SU-DHL-6 (cell line): ENCODE data around the gene TM9SF4.

ENCODE experiments used
- EZH2phosphoT487 ChIP-seq: fragments of 200-600 bp; sonication (generic), shearing (Covaris generic); conservative IDR thresholded peaks from 2 replicates; pipeline ENCODE4 v1.6.1; 2018; ENCODE audit warnings: mild to moderate bottlenecking, antibody characterized with exemption, low read length, moderate library complexity, mixed read lengths
- TF ChIP-seq, protein P1 (sequence below): fragments of 200-600 bp; sonication (generic); IDR thresholded peaks from one replicate; pipeline ENCODE4 v1.5.1; 2017; ENCODE audit warnings: antibody characterized with exemption, mild to moderate bottlenecking, low read length, moderate library complexity; ENCODE audit not compliant: insufficient read depth, poor library complexity, severe bottlenecking

DNA sequence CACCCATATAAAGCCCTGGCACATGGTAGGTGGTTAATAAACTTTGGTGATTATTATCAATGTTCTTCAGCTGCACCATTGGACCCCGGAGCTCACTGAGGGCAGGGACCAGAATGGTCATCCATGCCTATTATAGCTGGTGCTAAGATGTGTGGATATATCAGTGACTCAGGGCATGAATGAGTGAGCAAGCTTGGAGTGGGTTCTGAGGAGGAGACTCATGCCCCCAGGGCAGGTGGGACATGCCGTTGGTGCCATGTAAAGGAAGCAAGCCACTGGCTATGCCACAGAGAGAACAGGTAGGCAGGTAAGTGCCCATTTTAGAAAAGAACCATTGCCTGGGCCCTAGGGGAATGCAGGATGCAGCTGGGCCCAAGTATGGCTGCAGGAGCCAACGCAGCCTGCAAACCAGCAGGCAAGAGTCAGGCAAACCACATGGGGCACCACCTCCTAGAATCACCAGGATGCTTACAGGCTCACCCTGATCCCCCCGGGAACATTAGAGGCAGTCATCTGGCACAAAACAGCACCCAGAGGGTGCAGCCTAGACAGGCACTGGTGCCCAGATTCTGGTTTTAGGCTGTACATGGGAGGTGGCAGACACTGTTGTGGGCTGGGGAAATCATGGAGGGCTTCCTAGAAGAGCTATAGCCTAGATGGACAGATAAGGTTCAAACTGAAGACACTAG, 74.6 kb downstream of the TM9SF4 start:
- TF ChIP-seq, protein P1, sequence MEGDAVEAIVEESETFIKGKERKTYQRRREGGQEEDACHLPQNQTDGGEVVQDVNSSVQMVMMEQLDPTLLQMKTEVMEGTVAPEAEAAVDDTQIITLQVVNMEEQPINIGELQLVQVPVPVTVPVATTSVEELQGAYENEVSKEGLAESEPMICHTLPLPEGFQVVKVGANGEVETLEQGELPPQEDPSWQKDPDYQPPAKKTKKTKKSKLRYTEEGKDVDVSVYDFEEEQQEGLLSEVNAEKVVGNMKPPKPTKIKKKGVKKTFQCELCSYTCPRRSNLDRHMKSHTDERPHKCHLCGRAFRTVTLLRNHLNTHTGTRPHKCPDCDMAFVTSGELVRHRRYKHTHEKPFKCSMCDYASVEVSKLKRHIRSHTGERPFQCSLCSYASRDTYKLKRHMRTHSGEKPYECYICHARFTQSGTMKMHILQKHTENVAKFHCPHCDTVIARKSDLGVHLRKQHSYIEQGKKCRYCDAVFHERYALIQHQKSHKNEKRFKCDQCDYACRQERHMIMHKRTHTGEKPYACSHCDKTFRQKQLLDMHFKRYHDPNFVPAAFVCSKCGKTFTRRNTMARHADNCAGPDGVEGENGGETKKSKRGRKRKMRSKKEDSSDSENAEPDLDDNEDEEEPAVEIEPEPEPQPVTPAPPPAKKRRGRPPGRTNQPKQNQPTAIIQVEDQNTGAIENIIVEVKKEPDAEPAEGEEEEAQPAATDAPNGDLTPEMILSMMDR = no peak
- no peak for TF ChIP-seq EZH2phosphoT487
